ENCODE data around the gene GPRC5D.

Gene GPRC5D

DNA sequence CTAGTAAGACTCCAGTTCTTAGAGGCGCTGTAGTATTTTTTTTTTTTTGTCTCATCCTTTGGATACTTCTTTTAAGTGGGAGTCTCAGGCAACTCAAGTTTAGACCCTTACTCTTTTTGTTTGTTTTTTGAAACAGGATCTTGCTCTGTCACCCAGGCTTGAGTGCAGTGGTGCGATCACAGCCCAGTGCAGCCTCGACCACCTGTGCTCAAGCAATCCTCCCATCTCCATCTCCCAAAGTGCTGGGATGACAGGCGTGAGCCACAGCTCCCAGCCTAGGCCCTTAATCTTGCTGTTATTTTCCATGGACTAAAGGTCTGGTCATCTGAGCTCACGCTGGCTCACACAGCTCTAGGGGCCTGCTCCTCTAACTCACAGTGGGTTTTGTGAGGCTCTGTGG lies 39.3 kb downstream of the GPRC5D start:
- H3K4me3 Mint-ChIP-seq, result no peak overlapping the region
- no peaks in the 10 kb centered on the region for H3K9me3 Mint-ChIP-seq
- H3K36me3 Mint-ChIP-seq (ENCODE audit: low read depth), result no peaks in the 10 kb centered on the region
- peaks cover 27% of the 10 kb centered on the region for H3K4me1 Mint-ChIP-seq (ENCODE audit: low read depth)
- peaks cover 15% of the 10 kb centered on the region for H3K27me3 Mint-ChIP-seq
- DNase-seq, result no peak
- H3K27ac Mint-ChIP-seq, result no peak overlapping the region

DNA sequence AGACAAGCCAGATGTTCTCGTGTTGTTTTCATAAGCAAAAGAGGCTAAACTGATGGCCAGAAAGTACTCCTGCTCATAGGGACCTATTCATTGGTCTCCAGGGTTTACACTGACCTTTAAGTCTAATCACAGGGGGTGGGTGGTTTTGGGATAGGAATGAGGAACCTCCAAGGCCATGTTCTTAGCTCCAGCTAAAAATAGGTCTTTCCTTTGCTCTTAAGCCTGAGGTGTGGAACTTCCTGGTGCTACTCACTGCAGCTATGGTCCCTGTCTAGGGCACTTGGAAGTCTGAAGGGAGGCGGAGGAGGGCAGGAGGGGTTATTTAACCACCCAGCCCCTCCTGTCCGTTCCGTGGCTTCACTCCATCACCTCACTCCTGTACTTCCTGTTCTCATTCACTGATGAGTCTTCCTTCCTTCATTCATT lies 42.0 kb downstream of the GPRC5D start:
- no peaks in the 10 kb centered on the region for H3K36me3 Mint-ChIP-seq (ENCODE audit: low read depth)
- no peak for DNase-seq
- peaks cover 8% of the 10 kb centered on the region for H3K27me3 Mint-ChIP-seq
- peaks cover 18% of the 10 kb centered on the region for H3K4me1 Mint-ChIP-seq (ENCODE audit: low read depth)
- H3K9me3 Mint-ChIP-seq, result no peaks in the 10 kb centered on the region
- no peak overlapping the region for H3K4me3 Mint-ChIP-seq
- H3K27ac Mint-ChIP-seq, result no peak overlapping the region

DNA sequence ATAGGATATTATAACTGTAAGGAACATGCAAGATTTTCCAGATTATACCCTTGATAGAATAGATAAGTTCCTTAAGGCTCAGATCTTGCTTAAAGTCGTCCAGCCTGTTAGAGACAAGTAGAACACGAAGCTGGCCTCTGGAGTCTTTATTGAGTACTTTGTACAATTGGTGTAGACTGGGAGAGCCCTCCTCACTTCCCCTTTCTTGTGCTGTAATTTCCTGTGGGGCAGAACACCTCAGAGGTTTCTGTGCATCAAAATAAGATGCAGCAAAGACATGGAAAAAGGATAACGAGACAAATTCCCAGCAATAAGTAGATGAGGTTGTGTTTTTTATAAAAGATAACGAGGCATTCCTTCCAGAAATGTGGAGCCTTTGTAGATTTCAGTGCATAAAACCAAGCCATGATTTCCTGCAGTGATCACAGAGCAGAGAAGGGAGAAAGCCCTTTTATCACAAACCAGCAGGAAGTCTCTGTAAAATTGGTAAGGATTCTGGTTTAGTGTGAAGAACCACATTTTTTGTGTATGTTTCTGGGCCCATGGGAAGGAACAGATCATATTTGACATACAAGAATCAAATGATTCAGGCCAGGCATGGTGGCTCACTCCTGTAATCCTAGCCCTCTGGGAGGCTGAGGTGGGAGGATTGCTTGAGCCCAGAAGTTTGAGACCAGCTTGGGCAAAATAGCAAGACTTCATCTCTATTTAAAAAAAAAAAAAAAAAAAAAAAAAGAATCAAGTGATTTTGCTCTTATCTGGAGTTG lies 42.6 kb downstream of the GPRC5D start:
- H3K4me1 Mint-ChIP-seq (ENCODE audit: low read depth), result peaks cover 18% of the 10 kb centered on the region
- H3K36me3 Mint-ChIP-seq (ENCODE audit: low read depth), result no peaks in the 10 kb centered on the region
- no peak for DNase-seq
- H3K9me3 Mint-ChIP-seq, result no peaks in the 10 kb centered on the region
- H3K4me3 Mint-ChIP-seq, result no peak overlapping the region
- H3K27me3 Mint-ChIP-seq, result peaks cover 8% of the 10 kb centered on the region
- no peak overlapping the region for H3K27ac Mint-ChIP-seq

DNA sequence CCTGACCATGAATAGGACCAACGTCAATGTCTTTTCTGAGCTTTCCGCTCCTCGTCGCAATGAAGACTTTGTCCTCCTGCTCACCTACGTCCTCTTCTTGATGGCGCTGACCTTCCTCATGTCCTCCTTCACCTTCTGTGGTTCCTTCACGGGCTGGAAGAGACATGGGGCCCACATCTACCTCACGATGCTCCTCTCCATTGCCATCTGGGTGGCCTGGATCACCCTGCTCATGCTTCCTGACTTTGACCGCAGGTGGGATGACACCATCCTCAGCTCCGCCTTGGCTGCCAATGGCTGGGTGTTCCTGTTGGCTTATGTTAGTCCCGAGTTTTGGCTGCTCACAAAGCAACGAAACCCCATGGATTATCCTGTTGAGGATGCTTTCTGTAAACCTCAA lies 43.3 kb downstream of the GPRC5D start:
- H3K36me3 Mint-ChIP-seq (ENCODE audit: low read depth), result no peaks in the 10 kb centered on the region
- H3K27ac Mint-ChIP-seq, result no peak overlapping the region
- H3K4me1 Mint-ChIP-seq (ENCODE audit: low read depth), result peaks cover 18% of the 10 kb centered on the region
- H3K27me3 Mint-ChIP-seq, result peaks cover 14% of the 10 kb centered on the region
- no peaks in the 10 kb centered on the region for H3K9me3 Mint-ChIP-seq
- DNase-seq, result no peak
- H3K4me3 Mint-ChIP-seq, result no peak overlapping the region

DNA sequence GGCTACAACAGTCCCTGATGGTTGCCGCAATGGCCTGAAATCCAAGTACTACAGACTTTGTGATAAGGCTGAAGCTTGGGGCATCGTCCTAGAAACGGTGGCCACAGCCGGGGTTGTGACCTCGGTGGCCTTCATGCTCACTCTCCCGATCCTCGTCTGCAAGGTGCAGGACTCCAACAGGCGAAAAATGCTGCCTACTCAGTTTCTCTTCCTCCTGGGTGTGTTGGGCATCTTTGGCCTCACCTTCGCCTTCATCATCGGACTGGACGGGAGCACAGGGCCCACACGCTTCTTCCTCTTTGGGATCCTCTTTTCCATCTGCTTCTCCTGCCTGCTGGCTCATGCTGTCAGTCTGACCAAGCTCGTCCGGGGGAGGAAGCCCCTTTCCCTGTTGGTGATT lies 43.7 kb downstream of the GPRC5D start:
- no peak overlapping the region for H3K4me3 Mint-ChIP-seq
- H3K36me3 Mint-ChIP-seq (ENCODE audit: low read depth), result no peaks in the 10 kb centered on the region
- DNase-seq, result no peak
- peaks cover 19% of the 10 kb centered on the region for H3K27me3 Mint-ChIP-seq
- peaks cover 18% of the 10 kb centered on the region for H3K4me1 Mint-ChIP-seq (ENCODE audit: low read depth)
- no peak overlapping the region for H3K27ac Mint-ChIP-seq
- no peaks in the 10 kb centered on the region for H3K9me3 Mint-ChIP-seq

DNA sequence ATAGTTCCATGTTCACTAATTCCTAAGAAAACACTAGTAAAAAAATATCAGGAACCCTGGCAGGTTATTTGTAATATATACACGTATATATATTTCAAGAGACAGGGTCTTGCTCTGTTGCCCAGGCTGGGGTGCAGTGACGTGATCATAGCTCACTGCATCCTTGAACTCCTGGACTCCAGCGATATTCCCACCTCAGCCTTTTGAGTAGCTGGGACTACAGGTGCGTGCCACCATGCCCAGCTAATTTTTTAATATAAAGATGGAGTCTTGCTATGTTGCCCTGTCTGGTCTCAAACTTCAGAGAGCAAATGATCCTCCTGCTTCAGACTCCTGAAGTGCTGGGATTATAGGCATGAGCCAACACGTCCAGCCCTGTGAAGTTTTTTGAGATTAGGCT lies 44.4 kb downstream of the GPRC5D start:
- Mint-ChIP-seq H3K4me1 (ENCODE audit: low read depth) (peaks cover 18% of the 10 kb centered on the region), H3K36me3 (ENCODE audit: low read depth) (no peaks in the 10 kb centered on the region), H3K27ac (no peak overlapping the region), H3K9me3 (no peaks in the 10 kb centered on the region), H3K4me3 (no peak overlapping the region), H3K27me3 (peaks cover 19% of the 10 kb centered on the region)
- DNase-seq, result no peak

DNA sequence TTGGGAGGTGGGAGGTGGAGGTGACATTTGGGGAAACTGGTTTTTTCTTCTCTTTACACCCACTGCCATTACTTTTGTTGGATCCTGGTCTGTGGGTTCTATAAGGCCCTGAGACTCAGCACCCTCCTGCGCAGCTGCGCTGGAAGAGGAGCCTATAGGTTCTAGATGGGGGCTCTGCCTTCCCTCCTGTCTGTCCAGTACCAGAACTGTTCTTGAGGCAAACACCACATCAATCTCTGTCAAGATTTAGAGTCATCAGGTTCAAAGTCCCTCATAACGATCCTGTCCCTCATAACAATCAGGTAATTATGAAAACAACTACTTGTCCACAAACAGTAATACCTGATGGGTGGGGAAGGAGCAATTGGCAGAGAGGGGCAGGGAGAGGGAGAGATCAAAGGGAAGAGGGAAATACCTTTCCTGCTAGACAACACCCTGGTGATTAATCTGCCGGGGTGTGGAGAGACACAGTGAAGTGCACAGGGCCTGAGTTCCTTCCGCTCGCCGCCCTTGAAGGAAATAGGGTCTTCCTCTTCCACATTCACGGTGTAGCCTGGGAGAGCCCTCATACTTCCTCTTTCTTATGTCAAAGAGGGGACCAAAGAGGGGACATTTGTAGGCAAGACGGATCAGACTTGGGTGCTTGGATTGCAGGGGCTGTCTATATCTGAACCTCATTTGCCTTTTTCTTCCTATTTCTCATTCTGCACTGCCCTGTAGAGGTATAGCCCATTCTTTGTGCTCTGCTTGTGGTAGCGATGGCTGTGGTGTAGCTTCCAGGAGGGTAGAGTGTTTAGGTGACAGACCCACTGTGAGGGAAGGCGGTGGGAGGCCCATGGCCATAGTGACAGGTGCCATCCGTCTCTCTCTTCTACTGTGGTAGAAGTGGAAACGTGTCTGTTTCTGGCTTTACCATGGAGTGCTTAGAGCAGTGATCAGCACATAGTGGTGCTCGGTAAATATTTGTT lies 48.0 kb downstream of the GPRC5D start:
- peaks cover 31% of the 10 kb centered on the region for H3K4me1 Mint-ChIP-seq (ENCODE audit: low read depth)
- no peaks in the 10 kb centered on the region for H3K9me3 Mint-ChIP-seq
- no peak for DNase-seq
- no peak overlapping the region for H3K4me3 Mint-ChIP-seq
- H3K27me3 Mint-ChIP-seq, result peaks cover 29% of the 10 kb centered on the region
- H3K27ac Mint-ChIP-seq, result no peak overlapping the region
- no peaks in the 10 kb centered on the region for H3K36me3 Mint-ChIP-seq (ENCODE audit: low read depth)

DNA sequence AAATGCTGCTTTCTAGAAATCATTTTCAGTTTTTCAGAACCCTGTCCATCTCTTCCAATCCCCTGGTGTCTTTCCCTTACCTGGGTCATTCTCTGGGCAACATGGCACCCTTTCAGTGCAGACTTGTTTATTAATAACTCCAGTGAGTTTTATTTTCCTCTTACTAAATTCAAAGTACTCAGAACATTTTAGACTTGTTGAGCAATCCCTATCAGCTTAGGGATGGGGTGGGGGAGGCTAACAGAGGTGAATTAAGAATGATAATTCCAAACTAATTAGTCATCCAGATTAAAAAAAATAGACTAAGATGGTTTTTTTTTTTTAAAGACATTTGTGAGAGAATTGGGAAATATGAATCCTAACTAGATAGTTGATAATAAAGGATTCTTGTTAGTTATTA lies 49.9 kb downstream of the GPRC5D start:
- Mint-ChIP-seq H3K4me3 (no peak overlapping the region), H3K36me3 (ENCODE audit: low read depth) (no peaks in the 10 kb centered on the region), H3K9me3 (no peaks in the 10 kb centered on the region), H3K27me3 (peaks cover 38% of the 10 kb centered on the region), H3K27ac (no peak overlapping the region), H3K4me1 (ENCODE audit: low read depth) (peaks cover 31% of the 10 kb centered on the region)
- DNase-seq, result no peak

DNA sequence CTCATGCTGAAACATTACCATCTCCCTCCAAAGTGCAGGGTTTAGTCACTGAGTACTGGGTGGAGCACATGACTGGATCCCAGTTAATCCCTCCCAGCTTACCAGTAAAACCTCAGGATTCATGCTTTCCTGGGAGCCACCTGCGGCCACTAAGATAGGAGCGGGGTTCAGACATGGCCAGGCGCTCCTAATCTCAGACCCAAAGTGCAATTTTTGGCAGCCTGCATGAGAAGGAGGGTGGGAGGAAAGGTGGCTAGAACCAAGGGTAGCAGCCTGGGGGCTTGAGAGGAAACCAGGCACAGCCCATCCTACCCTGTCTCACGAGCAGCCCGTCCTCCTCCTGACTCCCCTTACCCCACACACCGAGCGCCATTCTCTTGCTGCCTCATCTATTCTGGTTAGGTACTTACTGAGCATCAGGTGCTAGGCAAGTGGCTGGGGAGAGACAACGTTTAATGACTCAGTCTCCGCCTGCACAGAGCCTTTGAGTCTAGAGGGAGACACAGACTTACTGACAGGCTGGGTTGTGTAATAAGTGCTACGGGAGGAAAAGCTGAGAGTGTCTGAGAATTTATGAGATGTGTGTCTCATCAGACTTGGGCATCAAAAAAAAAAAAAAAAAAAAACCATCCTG lies 50.7 kb downstream of the GPRC5D start:
- Mint-ChIP-seq H3K4me3 (no peak overlapping the region), H3K27ac (peak overlapping the region; percentile 31), H3K9me3 (no peaks in the 10 kb centered on the region), H3K36me3 (ENCODE audit: low read depth) (no peaks in the 10 kb centered on the region), H3K27me3 (peaks cover 38% of the 10 kb centered on the region), H3K4me1 (ENCODE audit: low read depth) (peaks cover 35% of the 10 kb centered on the region)
- DNase-seq, result no peak

DNA sequence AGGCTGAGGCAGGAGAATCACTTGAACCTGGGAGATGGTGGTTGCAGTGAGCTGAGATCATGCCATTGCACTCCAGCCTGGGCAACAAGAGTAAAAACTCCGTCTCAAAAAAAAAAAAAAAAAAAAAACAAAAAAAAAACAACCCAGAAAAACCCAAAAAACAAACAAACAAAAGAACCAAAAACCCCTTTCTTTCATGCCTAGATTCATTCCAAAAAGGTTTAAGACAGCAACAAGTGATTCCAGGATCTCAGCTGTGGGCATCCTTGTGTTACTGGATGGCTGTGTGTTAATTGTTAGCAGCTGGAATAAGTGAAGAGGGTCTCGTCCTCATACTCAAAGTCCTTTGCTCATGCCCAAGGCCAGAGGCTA lies 51.2 kb downstream of the GPRC5D start:
- H3K4me1 Mint-ChIP-seq (ENCODE audit: low read depth), result peaks cover 39% of the 10 kb centered on the region
- H3K4me3 Mint-ChIP-seq, result no peak overlapping the region
- DNase-seq, result no peak
- no peaks in the 10 kb centered on the region for H3K9me3 Mint-ChIP-seq
- peaks cover 37% of the 10 kb centered on the region for H3K27me3 Mint-ChIP-seq
- H3K36me3 Mint-ChIP-seq (ENCODE audit: low read depth), result no peaks in the 10 kb centered on the region
- H3K27ac Mint-ChIP-seq, result peak overlapping the region; percentile 31

DNA sequence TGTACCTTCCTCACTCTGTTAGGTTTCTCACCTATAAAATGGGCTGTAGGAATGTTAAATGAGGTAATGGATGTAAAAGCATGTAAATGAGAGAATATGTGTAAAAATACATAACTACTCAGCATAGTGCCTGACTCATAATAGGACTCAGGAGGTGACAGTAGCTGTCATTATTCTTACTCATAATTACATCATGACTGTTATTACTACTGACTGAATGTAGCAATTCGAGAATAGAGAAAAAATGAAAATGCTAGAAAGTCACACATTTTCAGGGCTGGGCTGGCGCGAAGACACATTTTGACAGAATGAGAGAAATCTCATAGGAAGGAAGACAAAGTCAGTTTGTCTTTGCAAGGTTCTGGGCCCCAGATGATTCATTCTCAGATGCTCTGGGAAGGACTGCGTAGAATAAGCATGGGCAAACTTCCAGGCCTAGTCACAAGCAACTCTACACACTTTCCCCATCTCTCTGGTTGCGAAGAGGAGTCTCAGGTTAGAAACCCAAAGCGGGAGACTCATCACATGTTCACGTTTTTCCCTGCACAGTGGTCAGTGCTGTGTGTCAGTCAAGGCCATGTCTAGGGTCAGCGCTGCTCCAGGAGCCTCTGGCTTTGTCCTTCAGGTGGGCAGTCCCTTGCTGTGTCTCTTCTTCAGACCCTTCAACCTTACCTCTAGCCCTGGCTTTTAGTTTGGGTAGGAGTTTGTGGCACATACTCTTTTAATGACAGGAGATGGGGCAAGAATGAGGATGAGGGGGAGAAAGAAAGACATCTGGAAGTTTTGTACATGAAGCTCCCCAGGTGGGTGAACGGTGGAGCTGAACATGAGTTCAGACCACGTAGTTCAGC lies 52.2 kb downstream of the GPRC5D start:
- H3K9me3 Mint-ChIP-seq, result no peaks in the 10 kb centered on the region
- DNase-seq, result peak; percentile 61
- H3K4me1 Mint-ChIP-seq (ENCODE audit: low read depth), result peaks cover 39% of the 10 kb centered on the region
- H3K4me3 Mint-ChIP-seq, result no peak overlapping the region
- H3K36me3 Mint-ChIP-seq (ENCODE audit: low read depth), result no peaks in the 10 kb centered on the region
- H3K27me3 Mint-ChIP-seq, result peaks cover 37% of the 10 kb centered on the region
- H3K27ac Mint-ChIP-seq, result peak overlapping the region; percentile 91

DNA sequence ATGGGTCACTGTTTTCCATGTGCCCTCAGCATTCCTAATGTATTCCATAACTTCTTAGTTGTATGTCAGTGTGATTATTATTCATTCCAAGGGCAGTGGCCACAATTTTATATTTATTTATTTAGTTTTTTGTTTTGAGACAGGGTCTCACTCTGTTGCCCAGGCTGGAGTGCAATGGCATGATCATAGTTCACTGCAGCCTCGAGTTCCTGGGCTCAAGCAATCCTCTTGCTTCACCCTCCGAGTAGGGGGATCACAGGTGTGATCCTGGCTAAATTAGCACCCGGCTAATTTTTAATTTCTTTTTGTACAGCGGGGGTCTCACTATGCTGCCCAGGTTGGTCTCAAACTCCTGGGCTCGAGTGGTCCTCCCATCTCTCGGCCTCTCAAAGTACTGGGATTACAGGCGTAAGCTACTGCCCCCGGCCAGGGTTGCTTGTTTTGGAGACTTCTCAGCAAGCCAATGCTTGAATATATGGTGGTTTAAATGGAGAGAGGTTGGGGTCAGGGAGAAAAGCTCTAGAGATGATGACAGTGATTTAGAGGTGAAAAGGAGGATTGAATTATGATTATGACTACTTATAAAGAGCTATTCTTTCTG lies 53.0 kb downstream of the GPRC5D start:
- peak overlapping the region; percentile 91 for H3K27ac Mint-ChIP-seq
- H3K4me3 Mint-ChIP-seq, result no peak overlapping the region
- no peaks in the 10 kb centered on the region for H3K9me3 Mint-ChIP-seq
- H3K36me3 Mint-ChIP-seq (ENCODE audit: low read depth), result no peaks in the 10 kb centered on the region
- DNase-seq, result no peak
- peaks cover 33% of the 10 kb centered on the region for H3K27me3 Mint-ChIP-seq
- H3K4me1 Mint-ChIP-seq (ENCODE audit: low read depth), result peaks cover 39% of the 10 kb centered on the region

DNA sequence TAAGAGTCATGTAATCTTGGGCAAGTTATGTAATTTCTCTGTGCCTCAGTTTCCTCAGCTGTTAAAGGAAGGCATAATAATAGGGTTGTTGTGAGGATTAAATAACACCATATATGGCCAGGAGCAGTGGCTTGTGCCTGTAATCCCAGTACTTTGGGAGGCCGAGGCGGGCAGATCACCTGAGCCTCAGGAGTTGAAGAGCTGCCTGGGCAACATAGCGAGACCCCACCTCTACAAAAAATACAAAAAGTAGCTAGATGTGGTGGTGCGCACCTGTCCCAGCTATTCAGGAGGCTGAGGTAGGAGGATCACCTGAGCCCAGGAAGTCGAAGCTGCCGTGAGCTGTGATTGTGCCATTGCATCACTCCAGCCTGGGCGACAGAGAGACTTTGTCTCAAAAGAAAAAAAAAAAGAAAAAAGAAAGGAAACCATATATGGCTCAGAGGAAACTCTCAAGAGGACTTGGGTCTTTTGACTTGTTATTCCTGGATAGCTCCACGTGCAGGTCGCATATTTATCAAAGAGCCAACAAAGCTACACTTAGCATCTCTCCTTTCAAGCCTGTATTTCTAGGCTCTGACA lies 53.7 kb downstream of the GPRC5D start:
- no peak overlapping the region for H3K27ac Mint-ChIP-seq
- no peaks in the 10 kb centered on the region for H3K9me3 Mint-ChIP-seq
- H3K4me1 Mint-ChIP-seq (ENCODE audit: low read depth), result peaks cover 39% of the 10 kb centered on the region
- no peak overlapping the region for H3K4me3 Mint-ChIP-seq
- DNase-seq, result no peak
- peaks cover 28% of the 10 kb centered on the region for H3K27me3 Mint-ChIP-seq
- H3K36me3 Mint-ChIP-seq (ENCODE audit: low read depth), result no peaks in the 10 kb centered on the region
